Thyroid gland (tissue), 4 donors: Measurements from ENCODE around the gene NDUFA3.

Experiments used
- POLR2A ChIP-seq, 2 donors: fragments of 450-650 bp; IDR thresholded peaks; one replicate each; pipeline ENCODE4 v1.6.1; 2017; ENCODE audit warnings: antibody characterized with exemption in 2 of 2, mild to moderate bottlenecking in 2 of 2, moderate library complexity in 1 of 2
- TF ChIP-seq, protein P1 (sequence below), 6 experiments: fragments of 200-600 bp in 3 of 6; fragments of 450-650 bp in 3 of 6; sonication (generic) in 3 of 6; IDR thresholded peaks; one replicate each; pipeline ENCODE4 v1.5.1; 2016 to 2019; ENCODE audit warnings: antibody characterized with exemption in 6 of 6, mild to moderate bottlenecking in 2 of 6, inconsistent platforms in 1 of 6, moderate library complexity in 1 of 6

- TF ChIP-seq POLR2A (IDR thresholded peaks at IDR 0.05): no peak
- TF ChIP-seq, protein P1, sequence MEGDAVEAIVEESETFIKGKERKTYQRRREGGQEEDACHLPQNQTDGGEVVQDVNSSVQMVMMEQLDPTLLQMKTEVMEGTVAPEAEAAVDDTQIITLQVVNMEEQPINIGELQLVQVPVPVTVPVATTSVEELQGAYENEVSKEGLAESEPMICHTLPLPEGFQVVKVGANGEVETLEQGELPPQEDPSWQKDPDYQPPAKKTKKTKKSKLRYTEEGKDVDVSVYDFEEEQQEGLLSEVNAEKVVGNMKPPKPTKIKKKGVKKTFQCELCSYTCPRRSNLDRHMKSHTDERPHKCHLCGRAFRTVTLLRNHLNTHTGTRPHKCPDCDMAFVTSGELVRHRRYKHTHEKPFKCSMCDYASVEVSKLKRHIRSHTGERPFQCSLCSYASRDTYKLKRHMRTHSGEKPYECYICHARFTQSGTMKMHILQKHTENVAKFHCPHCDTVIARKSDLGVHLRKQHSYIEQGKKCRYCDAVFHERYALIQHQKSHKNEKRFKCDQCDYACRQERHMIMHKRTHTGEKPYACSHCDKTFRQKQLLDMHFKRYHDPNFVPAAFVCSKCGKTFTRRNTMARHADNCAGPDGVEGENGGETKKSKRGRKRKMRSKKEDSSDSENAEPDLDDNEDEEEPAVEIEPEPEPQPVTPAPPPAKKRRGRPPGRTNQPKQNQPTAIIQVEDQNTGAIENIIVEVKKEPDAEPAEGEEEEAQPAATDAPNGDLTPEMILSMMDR (IDR thresholded peaks at IDR 0.05): no peak
Observed at GRCh38 chr19:54153731-54154326, 51.2 kb downstream of the NDUFA3 start.
